HG03045 (cell line): ENCODE measurements around the gene SMG6.
"Not testable (repeated sequence)": the region's sequence is repeated elsewhere in the genome, so short reads cannot be mapped to it uniquely, and the experiment has no call there.

Source experiments
- ATAC-seq: cut with Tn5 transposase; IDR thresholded peaks from one replicate; pipeline ENCODE4 v1.9.1; 2021; ENCODE audit warnings: mild to moderate bottlenecking, moderate library complexity; ENCODE audit not compliant: unreplicated experiment

SMG6 gene

GRCh38 chr17:2151358-2152033 is 152.1 kb downstream of the SMG6 start:
- ATAC-seq, result no peak

- ATAC-seq, result no peak
These were observed 152.8 kb downstream of the SMG6 start for GRCh38 chr17:2150806-2151205.

- no peak for ATAC-seq
These were observed 153.7 kb downstream of the SMG6 start for GRCh38 chr17:2149934-2150333.

- no peak for ATAC-seq
These were observed 157.3 kb downstream of the SMG6 start for GRCh38 chr17:2146132-2146871.

GRCh38 chr17:2144701-2145100 is 158.9 kb downstream of the SMG6 start:
- ATAC-seq, result no peak

GRCh38 chr17:2143332-2143731 is 160.3 kb downstream of the SMG6 start:
- ATAC-seq, result no peak

- ATAC-seq, result not testable (repeated sequence)
These were observed 160.9 kb downstream of the SMG6 start for GRCh38 chr17:2142682-2143081.

- no peak for ATAC-seq
These were observed 162.9 kb downstream of the SMG6 start for GRCh38 chr17:2140683-2141082.

GRCh38 chr17:2138761-2139160 is 164.8 kb downstream of the SMG6 start:
- ATAC-seq, result no peak

GRCh38 chr17:2138318-2138717 is 165.3 kb downstream of the SMG6 start:
- no peak for ATAC-seq

GRCh38 chr17:2137342-2138098 is 166.1 kb downstream of the SMG6 start:
- no peak for ATAC-seq

GRCh38 chr17:2136241-2136640 is 167.3 kb downstream of the SMG6 start:
- no peak for ATAC-seq

- ATAC-seq, result no peak
These were observed 175.6 kb downstream of the SMG6 start for GRCh38 chr17:2128011-2128410.

- no peak for ATAC-seq
These were observed 178.5 kb downstream of the SMG6 start for GRCh38 chr17:2125013-2125535.

GRCh38 chr17:2124391-2124790 is 179.2 kb downstream of the SMG6 start:
- no peak for ATAC-seq

GRCh38 chr17:2123375-2124251 is 180.0 kb downstream of the SMG6 start:
- ATAC-seq, result no peak

GRCh38 chr17:2122641-2123302 is 180.8 kb downstream of the SMG6 start:
- ATAC-seq, result no peak

GRCh38 chr17:2120586-2121335 is 182.8 kb downstream of the SMG6 start:
- ATAC-seq, result no peak

- no peak for ATAC-seq
These were observed 190.3 kb downstream of the SMG6 start for GRCh38 chr17:2113279-2113622.
